Activated naive CD4-positive, alpha-beta T cell treated with anti-CD3 and anti-CD28 coated beads, Interleukin-2, amount 50 U/mL, for 16 hours (primary cell): ENCODE data around the gene NTRK2.

Experiments
- DNase-seq: peaks from one replicate; pipeline ENCODE4 v3.0.0-alpha.2; 2020

The NTRK2 gene

DNA sequence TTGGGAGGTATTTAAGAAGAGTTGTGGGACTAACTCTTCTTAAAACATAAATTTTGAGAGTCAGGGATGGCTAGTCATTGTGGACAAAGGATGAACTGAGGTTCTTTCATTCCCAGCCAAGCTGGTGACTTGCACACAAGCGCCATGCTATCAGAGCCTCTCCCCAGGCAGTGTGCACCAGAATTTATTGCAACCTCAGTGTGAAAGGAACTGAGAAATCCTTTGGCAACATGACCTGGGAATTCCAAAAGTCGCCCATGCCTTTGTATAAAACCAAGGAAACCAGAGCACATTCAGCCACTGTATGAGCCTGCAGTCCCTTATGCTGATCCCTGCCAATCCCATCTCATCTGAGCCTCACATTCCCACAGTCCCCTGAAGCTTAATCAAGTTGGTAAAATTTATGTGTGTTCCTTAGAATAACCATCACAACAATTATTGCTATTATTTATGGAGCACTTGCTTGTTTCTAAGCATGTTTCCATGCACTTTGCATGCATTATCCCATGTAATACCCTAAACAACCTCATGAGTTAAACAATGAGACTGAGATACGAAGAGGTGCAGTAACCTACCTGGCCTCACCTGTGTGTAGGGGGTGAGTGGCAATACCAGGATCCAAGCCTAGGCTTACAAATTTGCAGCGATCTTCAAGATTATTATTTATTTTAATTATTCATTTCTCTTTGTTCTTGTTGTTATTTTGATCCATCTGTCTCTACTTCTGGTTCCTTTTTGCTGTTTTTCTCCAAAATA lies 116.4 kb downstream of the NTRK2 start:
- DNase-seq: no peak

DNA sequence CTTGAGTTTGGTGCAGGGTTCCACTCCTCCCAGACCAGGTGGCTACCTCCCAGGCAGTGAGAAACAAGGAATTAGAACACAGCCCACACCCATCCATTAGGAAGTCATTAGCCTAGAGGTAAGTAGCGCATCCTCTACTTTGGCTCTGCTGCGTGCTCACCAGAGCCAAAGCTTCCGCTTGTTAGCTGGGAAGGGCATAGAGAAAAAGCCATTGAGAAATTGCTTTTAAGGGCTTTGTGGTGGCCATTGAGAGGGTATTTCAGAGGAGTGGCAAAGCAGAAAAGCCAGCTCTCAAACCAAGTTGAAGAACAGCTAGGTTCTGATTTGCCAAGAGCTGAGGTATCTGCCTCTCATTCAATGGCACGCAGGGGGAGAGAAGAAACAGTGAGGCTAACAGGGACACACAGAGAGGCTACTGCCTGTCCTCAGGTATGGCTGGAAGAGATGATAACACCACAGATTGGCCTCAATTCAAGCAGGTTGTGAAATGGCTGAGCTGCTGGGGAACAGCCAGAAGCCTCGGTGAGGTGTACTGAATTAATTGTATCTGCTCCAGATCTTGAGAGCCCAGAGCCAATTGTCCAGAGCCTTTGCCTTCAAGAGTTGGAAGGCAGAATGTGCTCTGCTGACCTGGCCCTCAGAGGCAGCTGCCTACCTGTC lies 119.4 kb downstream of the NTRK2 start:
- no peak for DNase-seq

DNA sequence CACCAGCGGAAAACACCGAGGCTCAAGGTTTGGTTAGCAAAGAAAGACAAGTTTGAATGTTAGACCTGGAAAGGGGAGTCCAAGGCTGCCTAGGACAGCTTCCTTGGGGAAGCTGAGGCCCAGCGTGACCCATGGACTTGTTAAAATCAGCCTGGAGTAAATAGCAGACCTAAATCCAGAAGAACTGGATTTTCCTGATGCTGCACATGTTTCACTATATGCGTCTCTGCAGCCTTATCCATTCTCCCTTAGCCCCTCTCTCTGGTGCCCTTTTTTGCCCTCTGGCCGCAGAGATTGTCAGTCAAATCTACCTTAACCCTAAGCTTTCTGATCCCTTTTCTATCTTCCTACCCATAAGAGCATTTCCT lies 119.9 kb downstream of the NTRK2 start:
- DNase-seq: no peak

DNA sequence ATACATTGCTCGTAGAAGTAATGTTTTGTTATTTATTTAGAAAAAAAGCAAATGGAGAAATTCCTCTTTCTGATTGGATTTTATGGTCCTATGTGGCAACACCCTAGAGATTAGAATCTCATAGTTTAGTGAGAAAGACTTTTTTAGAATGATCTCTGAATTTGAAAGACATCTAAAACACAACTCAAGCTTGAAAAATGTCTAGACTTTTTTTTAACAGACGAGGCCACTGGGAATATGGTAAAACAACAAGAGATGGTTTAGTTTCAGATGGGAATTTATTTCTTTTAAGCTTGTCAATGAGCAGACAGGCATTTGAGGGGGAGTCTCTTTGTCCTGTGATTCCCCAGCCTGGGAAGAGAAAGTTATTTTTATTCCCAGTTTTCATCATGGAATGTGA lies 122.1 kb downstream of the NTRK2 start:
- DNase-seq: no peak

DNA sequence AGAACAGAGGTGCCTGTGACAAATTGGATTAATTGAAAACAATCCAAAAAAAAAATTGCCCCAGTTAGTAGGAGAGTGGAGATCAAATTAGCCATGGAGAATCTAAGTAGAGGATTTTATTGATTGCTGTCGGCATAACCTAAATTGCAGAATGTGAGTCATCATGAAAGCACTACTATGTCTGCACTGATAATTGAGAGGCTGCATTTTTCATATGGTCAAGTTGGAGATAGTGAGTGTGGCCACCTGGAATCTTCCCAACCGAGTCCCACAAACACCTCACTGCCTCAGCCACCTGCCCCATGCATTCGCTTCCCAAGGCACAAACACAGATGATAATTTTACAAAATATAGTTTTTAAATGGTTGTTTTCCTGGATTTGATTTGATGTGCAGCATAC lies 123.7 kb downstream of the NTRK2 start:
- no peak for DNase-seq

DNA sequence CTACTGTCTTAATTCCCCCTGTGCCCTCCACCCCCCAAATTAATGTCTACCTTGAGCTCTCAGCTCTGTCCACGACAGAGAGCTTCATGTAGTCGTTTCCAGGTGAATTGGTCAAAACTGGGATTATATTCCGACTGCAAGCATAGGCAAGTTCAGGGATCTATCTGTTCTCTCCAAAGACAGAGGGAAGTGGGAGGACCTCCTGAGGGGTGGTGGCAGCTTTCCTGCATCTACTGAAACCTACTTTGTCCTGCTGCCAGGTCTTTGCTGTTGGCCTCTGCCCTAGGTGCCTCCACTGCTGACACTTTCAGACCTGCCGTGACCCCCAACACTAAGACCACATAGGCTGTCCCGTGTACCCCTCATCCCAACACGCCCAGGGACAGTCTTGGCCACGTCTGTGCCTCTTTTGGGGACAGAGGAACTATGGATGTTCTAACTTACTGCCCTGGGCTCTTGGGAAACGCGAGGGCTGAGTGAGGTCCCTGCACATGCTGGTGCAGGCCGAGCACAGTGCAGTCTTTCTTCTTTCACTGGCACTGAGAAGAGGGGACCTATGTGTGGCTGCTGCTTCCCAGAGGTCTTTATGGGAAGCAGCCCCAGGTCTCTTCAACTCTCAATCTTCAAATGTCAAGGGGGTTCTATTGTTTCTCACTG lies 125.6 kb downstream of the NTRK2 start:
- DNase-seq: no peak

DNA sequence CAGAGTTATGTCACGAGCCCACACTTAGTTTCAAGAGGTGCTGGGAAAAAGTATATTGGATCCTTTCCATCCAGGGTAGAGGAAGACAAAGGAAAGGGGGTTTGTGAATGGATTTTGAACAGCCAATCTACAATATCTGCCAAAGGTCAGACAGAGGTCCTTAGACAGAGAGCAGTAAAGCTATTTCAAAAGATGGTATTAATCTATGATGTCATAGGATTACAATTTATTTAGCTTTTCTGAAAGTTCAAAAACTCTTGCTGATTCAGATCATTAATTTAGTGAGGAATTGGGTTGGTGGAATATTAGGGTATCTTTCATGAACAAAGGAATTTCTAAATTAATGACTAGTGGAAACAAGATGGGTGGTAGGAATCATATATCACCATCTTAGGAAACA lies 126.9 kb downstream of the NTRK2 start:
- no peak for DNase-seq

DNA sequence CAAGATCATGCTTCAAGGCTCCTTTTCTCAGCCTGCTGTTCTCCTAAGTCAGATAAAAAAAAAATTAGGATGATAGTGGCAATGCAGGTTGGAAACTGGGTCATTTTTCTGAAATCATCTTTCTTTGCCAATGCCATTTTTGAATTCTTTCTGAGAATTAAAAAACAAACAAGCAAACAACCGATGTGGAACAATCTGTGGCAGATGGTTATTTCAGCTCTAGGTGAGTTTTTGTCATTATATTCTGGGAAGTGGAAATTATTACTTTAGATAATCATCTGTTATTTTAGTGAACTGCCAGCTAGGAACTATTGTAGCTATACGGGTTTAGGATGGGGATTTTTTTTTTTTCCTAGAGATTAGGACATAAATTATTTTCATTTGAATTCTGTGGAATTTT lies 129.7 kb downstream of the NTRK2 start:
- DNase-seq: no peak

DNA sequence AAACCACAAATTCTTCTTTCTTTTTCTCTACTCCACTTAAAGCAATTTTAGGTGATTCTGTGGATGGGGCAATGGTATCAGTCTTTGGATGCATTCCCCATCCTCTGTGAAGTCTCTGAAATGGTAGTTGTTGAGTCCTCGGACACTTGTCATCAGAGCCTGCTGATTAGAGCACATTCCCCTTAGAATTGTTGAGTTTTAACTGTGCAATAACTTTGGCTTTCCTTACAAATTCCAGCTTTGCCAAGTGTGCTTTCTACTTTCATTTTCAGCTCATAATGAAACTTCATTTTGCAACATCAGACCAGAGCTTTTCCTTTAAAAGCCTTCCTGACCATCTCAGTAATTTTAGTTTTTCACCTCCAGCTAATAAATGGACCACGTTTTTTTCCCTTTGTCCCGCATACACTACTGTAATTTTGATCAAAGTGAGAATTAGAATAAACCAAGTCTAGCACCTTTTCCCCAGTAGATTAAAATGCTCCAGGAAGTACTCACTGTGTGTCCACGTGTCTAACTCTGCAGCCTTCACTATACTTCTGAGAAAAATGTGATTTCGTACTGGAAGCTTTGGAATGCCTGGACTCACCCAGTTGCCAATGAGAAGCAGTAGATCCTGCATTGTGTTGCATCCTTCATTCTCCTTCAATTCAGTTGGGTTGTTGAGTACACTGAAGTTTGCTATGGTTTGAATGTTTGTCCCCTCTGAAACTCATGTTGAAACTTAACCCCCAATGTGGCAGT lies 135.6 kb downstream of the NTRK2 start:
- DNase-seq: no peak

DNA sequence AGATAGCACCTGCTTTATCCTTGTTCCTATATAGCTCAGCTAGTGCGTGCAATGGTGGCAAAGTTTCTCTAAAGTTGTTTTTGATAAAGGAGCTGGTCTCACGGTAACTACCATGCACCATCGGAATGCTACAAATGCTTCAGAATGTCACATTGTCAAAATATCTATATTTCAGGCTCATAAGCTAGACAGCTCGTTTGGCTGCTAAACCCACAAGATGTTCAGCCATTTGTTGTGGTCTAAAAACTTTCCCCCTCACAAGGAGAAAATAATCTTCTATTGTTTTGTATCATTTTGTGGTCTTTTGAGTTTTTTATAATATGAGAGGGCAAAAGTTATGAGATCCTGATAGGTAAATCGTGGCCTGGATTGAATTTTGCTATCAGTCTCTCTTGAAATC lies 137.9 kb downstream of the NTRK2 start:
- DNase-seq: no peak

DNA sequence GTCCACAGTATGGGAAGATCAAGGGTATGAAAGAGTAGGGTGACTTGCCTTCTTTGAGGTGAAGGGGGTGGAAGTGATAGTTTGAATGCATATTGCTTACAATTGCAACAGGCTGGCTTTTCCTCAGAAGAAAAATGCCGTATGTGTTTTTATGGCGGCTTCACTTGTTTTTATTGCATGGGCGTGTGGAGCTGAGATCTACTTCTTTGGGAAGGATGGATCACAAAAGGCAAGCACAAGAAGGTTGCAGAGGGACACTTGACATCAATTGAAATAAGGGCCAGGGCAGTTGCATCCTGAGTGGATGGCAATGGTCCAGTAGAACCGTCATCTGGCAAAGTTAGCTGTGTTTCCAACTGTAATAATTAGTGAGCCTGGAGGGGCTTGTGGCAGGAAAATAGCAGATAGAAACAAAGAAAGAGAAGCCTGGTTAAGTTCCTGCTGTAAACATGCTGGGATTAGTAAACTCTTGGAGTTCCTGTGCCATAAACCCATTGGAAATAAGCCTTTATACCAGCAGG lies 138.4 kb downstream of the NTRK2 start:
- DNase-seq: no peak

DNA sequence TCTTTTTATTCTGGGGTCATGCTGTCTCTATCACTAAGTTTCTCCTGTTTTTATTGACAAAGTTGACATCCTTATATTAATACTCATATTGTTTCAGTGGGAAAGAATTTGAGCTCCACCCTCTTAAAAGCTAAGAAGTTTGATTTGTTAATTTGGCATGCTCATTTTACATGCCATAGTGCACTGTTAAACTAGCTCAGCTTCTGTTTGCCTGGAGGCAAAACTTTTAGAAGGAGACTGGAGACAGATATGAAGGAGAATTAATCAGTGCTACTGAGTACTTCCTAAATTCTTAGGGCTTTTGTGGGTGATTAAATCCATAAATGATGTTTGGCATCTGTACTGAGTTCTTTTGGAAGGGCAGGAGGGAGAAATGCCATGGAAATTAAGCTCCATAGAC lies 138.9 kb downstream of the NTRK2 start:
- no peak for DNase-seq

DNA sequence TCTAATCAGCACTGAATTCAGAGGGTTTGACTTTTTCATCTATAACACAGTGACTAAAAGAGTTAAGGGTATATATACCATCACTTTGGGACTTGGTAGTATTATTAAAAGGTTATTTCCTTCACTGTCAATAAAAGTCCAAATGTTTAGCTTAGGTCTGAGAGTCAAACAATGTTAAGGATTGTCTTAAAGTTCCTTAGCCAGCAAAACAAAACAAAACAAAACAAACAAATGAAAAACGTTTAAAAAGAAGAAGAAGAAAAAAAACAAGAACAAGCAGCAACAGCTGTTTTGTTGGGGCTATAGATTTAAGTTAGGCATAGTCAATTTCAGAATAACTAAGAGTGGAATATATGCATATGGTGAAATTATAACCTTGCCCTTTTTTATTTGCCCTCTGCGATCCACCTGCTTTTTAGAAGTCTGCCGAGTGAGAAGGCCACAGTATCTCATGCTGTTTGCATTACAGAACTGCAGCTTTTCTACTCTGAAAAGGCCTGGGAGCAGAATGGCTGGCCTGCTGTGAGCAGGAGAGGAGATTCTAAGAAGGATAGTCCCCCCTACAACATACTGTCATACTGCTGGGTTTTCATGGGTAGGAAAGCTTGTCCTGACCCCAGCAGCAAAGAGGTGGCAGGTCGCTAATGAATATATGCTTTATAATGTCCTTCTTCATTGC lies 141.7 kb downstream of the NTRK2 start:
- DNase-seq: no peak

DNA sequence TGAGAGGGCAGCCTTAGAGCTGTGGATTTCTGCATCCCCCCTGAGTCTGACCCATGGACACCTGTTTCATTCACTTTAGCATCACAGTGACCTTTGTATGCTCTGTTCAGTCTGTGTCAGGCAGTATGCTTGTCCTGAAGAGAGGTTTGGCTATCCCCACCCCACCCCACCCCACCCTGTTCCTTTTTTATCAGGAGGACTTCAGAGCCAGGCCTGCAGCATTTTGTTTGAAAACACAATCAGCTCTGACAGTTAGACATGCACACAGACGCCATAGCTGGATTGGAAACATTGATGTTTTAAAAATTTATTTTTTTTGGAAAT lies 142.2 kb downstream of the NTRK2 start:
- no peak for DNase-seq

DNA sequence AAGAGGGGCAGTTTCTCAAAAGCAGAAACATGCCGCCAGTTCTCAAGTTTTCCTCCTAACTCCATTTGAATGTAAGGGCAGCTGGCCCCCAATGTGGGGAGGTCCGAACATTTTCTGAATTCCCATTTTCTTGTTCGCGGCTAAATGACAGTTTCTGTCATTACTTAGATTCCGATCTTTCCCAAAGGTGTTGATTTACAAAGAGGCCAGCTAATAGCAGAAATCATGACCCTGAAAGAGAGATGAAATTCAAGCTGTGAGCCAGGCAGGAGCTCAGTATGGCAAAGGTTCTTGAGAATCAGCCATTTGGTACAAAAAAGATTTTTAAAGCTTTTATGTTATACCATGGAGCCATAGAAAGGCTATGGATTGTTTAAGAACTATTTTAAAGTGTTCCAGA lies 142.8 kb downstream of the NTRK2 start:
- DNase-seq: no peak

DNA sequence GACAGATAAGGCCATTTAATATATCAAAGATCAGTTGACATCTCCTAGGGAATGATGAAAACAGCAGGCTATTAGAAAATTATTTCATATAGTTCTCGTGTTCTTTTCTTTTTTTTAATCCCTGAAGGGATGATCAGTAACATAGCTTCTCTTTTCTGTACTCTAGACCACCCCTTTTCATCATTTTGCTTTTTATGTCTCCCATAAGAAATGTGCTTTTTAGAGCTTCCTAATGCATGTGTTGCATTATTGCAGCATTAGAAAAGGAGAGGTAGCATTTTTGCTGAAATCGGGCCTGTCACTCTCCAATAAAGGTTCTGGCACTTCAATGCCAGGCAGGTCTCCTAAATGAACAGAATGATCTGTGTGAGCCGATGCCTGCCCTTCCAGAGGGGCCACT lies 143.3 kb downstream of the NTRK2 start:
- no peak for DNase-seq

DNA sequence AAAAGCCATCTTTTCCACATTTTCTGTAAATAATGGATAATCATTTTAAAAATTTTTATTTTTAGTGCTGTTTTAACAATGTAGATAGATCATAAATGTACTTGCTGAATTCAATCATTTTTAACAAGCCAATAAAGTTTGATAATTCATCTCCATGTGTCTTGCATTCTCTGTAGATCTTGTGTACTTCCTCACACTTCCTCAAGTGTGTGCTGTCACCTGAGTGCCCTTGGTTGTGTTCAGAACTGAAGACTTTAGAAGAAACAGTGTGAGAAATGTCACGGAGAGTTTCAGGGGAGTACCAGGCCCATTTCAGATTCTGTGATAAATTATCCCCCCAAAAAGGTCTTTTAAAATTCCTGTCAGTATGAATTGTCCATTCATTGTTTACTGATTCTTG lies 146.0 kb downstream of the NTRK2 start:
- DNase-seq: no peak

DNA sequence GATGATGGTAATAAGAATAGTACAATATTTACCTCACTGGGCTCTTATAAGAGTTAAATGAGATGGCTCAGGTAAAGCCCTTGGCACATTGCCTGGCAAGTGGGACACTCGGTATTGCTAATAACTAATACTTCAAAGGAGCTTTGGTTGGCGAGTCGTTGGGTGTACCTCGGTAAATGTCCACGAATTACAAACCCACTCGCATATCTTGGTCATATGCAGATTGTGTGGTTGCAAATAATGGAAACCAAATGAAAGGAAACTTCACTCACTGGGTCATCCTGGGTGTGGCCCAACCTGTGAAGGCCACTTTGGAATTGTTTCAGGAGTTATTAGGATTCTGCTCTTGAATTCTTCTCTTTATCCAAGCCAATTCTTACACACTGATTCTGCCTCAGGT lies 147.5 kb downstream of the NTRK2 start:
- no peak for DNase-seq

DNA sequence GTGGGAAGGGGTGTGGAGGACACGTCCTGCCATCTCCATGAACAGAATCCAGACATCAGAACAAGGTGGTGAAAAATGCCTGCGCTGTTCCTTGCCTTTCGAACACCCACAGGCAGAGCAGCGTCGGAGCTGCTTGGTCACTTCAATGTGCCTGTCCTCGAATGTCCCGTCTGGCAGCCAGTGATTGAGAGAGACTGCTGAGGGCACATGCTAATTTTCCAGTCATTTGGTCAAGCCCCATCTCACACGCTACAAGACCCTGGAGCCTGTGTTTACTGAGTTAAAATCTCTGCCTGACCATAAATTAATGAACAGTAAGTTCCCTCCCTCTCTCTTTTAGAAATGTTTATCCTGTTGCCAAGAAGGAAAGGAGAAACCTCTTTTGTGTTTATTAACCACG lies 149.3 kb downstream of the NTRK2 start:
- no peak for DNase-seq

DNA sequence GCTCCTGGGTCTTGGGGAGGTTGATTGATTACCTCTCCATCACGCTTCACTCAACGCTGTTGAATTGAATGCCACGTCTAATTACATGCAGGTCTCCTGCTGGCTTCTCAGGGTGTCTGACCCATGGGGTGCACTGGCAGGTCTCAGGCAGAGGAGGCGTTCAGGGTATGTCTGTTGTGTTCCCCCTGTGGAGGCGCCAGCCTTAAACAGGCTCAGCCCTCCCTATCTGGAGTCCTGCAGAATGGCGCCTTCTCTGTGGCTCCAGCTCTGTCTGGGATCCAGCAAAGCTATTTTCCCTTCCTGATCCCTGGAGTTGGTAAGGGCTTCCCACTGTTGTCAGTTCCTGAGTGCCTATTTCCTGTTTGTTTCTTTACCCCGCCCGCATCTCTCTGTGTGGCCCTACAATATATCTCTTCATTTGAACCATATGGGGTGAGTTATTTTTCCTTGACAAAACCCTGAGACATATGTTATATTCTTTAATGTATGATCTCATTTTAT lies 150.0 kb downstream of the NTRK2 start:
- no peak for DNase-seq

DNA sequence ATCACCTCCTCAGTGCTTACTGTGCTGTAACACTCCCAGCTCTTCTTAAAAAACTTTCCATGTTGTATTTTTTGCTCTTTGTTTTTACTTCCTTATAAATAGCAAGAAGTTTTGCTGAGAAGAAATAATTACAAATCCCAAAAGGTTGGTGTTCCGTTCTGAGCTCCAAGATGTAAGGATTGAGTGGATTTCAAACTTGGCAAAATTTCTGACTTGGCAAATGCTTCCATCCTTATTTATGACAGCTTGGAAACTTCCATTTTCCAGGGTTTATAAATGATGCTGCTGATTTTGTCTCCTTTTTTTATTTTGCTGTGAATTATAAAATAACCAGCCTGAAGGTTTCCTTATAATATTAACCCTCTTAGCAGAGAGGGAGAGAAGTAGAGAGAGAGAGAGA lies 151.9 kb downstream of the NTRK2 start:
- no peak for DNase-seq

DNA sequence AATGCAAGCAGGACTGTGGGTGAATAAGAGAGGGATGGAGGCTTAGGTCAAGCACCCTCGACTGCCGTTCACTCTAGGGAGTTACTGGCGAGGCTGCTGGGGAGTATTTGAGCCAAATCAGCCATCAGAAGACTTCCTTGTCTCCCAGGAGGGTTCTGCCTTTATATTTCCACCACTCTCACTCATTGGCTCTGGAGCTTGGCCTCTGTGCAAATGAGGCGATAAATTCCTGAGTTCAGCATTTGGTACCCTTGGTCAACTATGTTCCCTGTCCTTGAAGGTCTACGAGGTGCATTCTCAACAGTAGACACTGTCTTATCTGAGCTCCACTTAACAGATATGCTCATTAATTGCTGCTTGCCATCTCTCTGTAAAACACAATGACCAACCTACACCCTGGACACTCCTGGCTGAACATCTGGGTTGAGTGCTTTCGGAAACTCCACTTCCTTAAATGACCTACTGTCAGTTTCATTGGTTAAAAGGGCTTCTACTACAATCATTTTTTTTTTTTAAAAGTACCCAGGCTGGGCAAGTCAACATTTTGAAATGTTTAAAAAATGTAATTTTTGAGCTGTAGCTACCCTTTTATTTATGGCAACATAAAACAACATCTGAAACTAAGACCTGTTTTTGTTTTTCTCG lies 153.2 kb downstream of the NTRK2 start:
- no peak for DNase-seq
